Uterus (tissue), 4 donors: ENCODE results near the gene ZNF486. TPM values are rescaled to one million over a fixed set of nuclear protein-coding genes. Genes with fewer than 3 reads are reported as not detected.
A peak's percentile ranks its signal among the peaks of the same experiment; 100 is the strongest.
"Not testable (repeated sequence)": the region's sequence is repeated elsewhere in the genome, so short reads cannot be mapped to it uniquely, and the experiment has no call there.

Experiments used
- DNase-seq, 2 donors: peaks; one replicate each; pipeline ENCODE4 v3.0.0-alpha.2; 2019 to 2020
- H3K27ac ChIP-seq, 2 donors: fragments of 200-600 bp; sonication (generic); 1 replicate in 1 of 2; 2 replicates in 1 of 2; pipeline ENCODE4 v1.5.1; 2016 to 2018
- H3K27me3 ChIP-seq, 2 donors: fragments of 200-600 bp; sonication (generic); one replicate each; pipeline ENCODE4 v1.5.1; 2018 to 2019; ENCODE audit warnings: control low read depth in 1 of 2
- H3K36me3 ChIP-seq, 2 donors: fragments of 200-600 bp; sonication (generic); one replicate each; pipeline ENCODE4 v1.5.1; 2019; ENCODE audit warnings: control low read depth in 1 of 2
- H3K4me1 ChIP-seq, 2 donors: fragments of 200-600 bp; sonication (generic); one replicate each; pipeline ENCODE4 v1.5.1; 2018 to 2019; ENCODE audit warnings: control low read depth in 1 of 2
- H3K4me3 ChIP-seq, 2 donors: fragments of 200-600 bp; sonication (generic); 1 replicate in 1 of 2; 2 replicates in 1 of 2; pipeline ENCODE4 v1.5.1; 2018 to 2019; ENCODE audit warnings: mild to moderate bottlenecking in 1 of 2
- H3K9me3 ChIP-seq, 2 donors: fragments of 200-600 bp; sonication (generic); one replicate each; pipeline ENCODE4 v1.5.1; 2019; ENCODE audit warnings: control low read depth in 1 of 2
- POLR2A ChIP-seq, 2 donors: fragments of 450-650 bp; IDR thresholded peaks; one replicate each; pipeline ENCODE4 v1.6.1; 2016; ENCODE audit warnings: antibody characterized with exemption in 2 of 2, mild to moderate bottlenecking in 1 of 2, moderate library complexity in 1 of 2
- intact Hi-C: fragments of 100-400 bp; cut with DNase I; formaldehyde crosslinking; loops from one replicate; pipeline ENCODE4 v1.15.1; 2023; ENCODE audit warnings: low total_unique reads
- total RNA-seq, 4 donors: library from RNA; depleted of rRNA in 3 of 4; stranded (reverse); fragments of >200 nt in 3 of 4; gene quantifications; one replicate each; pipeline versions ENCODE4 v1.1.0 to v1.2.4, GENCODE V29; 2014 to 2023
- TF ChIP-seq, protein P1 (sequence below), 4 experiments: fragments of 200-600 bp in 2 of 4; fragments of 450-650 bp in 2 of 4; sonication (generic) in 2 of 4; IDR thresholded peaks; one replicate each; pipeline ENCODE4 v1.5.1; 2016 to 2019; ENCODE audit warnings: antibody characterized with exemption in 4 of 4, mild to moderate bottlenecking in 2 of 4, moderate library complexity in 1 of 4
- donor health status: DM: yes; HTN: yes; CAD: no.

Gene ZNF486
- total RNA-seq, 4 donors from 2014 or later = 2.8 to 16.9 (median 6.3) TPM

DNA sequence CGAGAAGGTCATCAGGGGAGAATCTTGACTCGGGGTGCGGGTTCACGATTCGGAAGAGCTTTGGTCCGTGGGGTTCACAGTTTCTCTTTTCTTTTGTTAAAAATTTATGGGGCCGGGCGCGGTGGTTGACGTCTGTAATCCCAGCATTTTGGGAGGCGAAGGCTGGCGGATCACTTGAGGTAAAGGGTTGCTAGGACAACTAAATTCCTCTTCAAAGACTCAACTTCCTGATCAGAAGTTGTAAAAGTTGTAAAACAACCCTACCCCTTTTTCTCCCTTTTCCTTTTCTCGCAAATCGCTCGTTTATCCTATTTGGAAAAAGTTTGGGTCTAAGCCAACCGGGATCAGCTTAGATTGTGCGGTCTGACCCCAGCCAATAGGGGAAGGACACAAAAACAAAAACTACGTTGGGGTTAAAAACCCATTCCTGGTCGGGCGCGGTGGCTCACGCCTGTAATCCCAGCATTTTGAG is 673 bp downstream of the ZNF486 start:
- DNase-seq = no peak
- no peak for TF ChIP-seq POLR2A (IDR thresholded peaks at IDR 0.05)
- TF ChIP-seq, protein P1, sequence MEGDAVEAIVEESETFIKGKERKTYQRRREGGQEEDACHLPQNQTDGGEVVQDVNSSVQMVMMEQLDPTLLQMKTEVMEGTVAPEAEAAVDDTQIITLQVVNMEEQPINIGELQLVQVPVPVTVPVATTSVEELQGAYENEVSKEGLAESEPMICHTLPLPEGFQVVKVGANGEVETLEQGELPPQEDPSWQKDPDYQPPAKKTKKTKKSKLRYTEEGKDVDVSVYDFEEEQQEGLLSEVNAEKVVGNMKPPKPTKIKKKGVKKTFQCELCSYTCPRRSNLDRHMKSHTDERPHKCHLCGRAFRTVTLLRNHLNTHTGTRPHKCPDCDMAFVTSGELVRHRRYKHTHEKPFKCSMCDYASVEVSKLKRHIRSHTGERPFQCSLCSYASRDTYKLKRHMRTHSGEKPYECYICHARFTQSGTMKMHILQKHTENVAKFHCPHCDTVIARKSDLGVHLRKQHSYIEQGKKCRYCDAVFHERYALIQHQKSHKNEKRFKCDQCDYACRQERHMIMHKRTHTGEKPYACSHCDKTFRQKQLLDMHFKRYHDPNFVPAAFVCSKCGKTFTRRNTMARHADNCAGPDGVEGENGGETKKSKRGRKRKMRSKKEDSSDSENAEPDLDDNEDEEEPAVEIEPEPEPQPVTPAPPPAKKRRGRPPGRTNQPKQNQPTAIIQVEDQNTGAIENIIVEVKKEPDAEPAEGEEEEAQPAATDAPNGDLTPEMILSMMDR (IDR thresholded peaks at IDR 0.05) = no peak
- intact Hi-C loops = no loop called here
- H3K36me3 ChIP-seq = no peaks in the 10 kb centered on the region
- H3K27ac ChIP-seq = peak overlapping the region; percentile 56 to 65
- peak overlapping the region; percentile 56 to 57 for H3K4me3 ChIP-seq
- H3K4me1 ChIP-seq = no peaks in the 10 kb centered on the region
- no peaks in the 10 kb centered on the region for H3K27me3 ChIP-seq
- H3K9me3 ChIP-seq = no peaks in the 10 kb centered on the region

DNA sequence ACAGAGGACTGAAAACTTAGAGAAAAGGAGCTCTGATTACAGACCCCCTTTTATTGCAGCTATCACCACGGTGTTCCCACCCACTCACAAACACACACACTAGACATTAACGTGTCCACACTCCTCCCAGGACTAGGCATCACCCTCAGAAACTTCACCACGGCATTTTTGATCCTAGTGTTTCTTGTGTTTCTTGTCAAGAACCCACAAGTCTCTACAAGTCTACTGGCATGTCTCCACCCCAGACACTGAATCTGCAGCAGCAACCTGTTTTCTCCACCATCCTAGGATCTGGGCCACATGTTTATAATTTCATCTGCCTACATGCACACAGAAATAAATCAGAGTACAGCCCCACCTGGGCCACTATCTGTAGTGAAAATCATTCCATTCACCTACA is 4.3 kb downstream of the ZNF486 start:
- Histone ChIP-seq H3K9me3 (no peaks in the 10 kb centered on the region), H3K36me3 (no peaks in the 10 kb centered on the region), H3K4me1 (no peaks in the 10 kb centered on the region), H3K27me3 (no peaks in the 10 kb centered on the region), H3K27ac (no peak overlapping the region), H3K4me3 (no peak overlapping the region)
- intact Hi-C loops = no loop called here
- DNase-seq = no peak
- TF ChIP-seq, protein P1 (IDR thresholded peaks at IDR 0.05) = no peak
- no peak for TF ChIP-seq POLR2A (IDR thresholded peaks at IDR 0.05)

DNA sequence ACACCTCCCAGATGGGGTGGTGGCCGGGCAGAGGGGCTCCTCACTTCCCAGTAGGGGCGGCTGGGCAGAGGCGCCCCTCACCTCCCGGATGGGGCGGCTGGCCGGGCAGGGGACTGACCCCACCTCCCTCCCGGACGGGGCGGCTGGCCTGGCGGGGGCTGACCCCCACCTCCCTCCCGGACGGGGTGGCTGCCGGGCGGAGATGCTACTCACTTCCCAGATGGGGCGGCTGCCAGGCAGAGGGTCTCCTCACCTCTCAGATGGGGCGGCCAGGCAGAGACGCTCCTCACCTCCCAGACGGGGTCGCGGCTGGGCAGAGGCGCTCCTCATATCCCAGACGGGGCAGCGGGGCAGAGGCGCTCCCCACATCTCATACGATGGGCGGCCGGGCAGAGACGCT is 8.8 kb downstream of the ZNF486 start:
- H3K4me3 ChIP-seq, H3K4me1 ChIP-seq, intact Hi-C loops, H3K27me3 ChIP-seq, H3K36me3 ChIP-seq, DNase-seq, H3K9me3 ChIP-seq, H3K27ac ChIP-seq: not testable (repeated sequence)

DNA sequence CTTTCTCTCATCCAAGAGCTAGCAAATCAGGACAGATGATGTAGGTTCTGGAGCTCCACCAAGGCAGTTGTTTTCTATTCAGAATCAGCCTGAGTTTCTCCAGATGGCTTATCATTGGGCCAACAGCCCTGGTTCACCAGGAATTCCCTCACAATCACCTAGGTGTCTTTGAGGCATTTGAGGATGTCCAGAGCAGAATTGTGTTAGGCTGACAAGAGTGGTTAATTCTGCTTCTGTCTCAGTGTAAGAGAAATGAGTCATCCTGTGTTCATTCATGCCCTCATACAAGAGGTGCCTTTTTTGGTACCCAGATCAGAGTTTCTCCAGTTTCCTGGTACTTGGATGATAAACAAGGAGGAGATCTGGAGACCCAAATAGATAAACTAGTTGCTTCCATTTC is 12.9 kb downstream of the ZNF486 start:
- H3K27me3 ChIP-seq, H3K36me3 ChIP-seq, intact Hi-C loops, H3K4me1 ChIP-seq, H3K9me3 ChIP-seq, H3K4me3 ChIP-seq: not testable (repeated sequence)
- peak in 1 of 2 donors; percentile 39 for DNase-seq
- peak overlapping the region in 1 of 2 donors; percentile 9 for H3K27ac ChIP-seq

DNA sequence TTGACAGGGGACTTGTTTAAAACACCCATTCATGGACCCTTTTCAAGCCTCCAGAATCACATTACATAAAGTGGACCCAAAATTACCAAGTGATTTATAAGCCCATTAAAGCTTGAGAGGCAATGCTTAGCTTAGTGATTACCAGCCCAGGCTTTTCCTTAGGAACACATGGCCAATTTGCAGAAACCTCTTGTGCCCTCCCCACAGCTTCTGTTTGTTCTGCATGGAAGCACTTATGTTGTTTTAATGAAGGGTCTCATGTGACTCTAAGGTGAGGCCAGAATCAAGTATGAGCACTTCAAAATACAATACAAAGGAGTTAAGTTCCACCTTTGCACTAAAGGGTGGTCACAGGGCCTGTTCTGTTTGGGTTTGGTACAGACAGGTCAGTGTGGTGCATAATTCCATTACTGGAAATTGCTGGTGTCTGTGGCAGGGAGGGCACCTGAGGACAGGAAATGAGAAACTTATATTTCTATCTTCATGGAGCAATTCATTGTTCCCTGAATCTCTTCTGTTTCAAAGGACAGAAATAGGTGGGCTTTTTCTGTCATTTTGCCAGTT is 15.3 kb downstream of the ZNF486 start:
- intact Hi-C loops = no loop called here
- peaks cover 0 to 6% of the 10 kb centered on the region in 2 donors for H3K4me1 ChIP-seq
- TF ChIP-seq POLR2A (IDR thresholded peaks at IDR 0.05) = no peak
- TF ChIP-seq, protein P1 (IDR thresholded peaks at IDR 0.05) = no peak
- H3K9me3 ChIP-seq = no peaks in the 10 kb centered on the region
- no peaks in the 10 kb centered on the region for H3K27me3 ChIP-seq
- no peak overlapping the region for H3K4me3 ChIP-seq
- DNase-seq = no peak
- no peaks in the 10 kb centered on the region for H3K36me3 ChIP-seq
- no peak overlapping the region for H3K27ac ChIP-seq

DNA sequence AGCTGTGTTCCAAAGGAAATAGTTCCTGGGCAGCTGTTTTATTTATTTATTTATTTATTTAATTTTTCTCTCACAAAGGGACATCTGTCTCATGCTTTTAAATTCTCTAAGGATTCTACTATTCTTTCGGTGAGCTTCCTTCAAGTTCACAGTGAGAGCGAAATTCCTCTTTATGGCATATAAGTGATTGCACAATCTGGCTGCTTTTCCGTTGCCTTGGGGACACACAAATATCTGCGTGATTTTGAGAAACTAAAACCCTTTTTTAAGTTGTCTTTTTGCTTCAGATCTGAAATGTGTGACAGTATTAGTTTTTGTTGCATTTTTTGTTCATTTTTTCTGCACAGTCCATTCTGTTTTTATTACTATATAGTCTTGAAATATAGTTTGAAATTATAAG is 19.2 kb downstream of the ZNF486 start:
- peaks cover 0 to 6% of the 10 kb centered on the region in 2 donors for H3K4me1 ChIP-seq
- no peaks in the 10 kb centered on the region for H3K27me3 ChIP-seq
- H3K27ac ChIP-seq = no peak overlapping the region
- DNase-seq = no peak
- no peak overlapping the region for H3K4me3 ChIP-seq
- no peaks in the 10 kb centered on the region for H3K9me3 ChIP-seq
- intact Hi-C loops = no loop called here
- TF ChIP-seq, protein P1 (IDR thresholded peaks at IDR 0.05) = no peak
- TF ChIP-seq POLR2A (IDR thresholded peaks at IDR 0.05) = no peak
- H3K36me3 ChIP-seq = no peaks in the 10 kb centered on the region
